ENCODE measurements around the gene OR4D10. TPM values are rescaled to one million over a fixed set of nuclear protein-coding genes. Genes with fewer than 3 reads are reported as not detected.

The OR4D10 gene
- total and polyA plus RNA-seq, 2 of the 13 experiments (the other 11 are each of a cell fraction or from before 2014, with no cell fraction given): not detected

GRCh38 chr11:59479906-59480305, 6.8 kb downstream of the OR4D10 start:
- BruUV-seq (replicated peaks): no TSS peak
- FAIRE-seq (no peak), DNase-seq (ENCODE audit: low spot score) (no peak), ATAC-seq (no peak)
- Histone ChIP-seq H3K4me2 (ENCODE audit: low read depth, low read length) (no peak overlapping the region), H3K27ac (ENCODE audit: extremely low read length, insufficient read depth, low read length) (no peak overlapping the region), H3K4me3 (replicated peaks in 1 of 3; ENCODE audit: insufficient read depth in 1 of 3, low read depth in 2 of 3, low read length in 3 of 3) (no peak overlapping the region), H3K4me1 (ENCODE audit: insufficient read depth, low read length) (no peaks in the 10 kb centered on the region), H3K36me3 (replicated peaks in 1 of 2; ENCODE audit: control insufficient read depth in 1 of 2, insufficient read depth in 2 of 2, low read length in 2 of 2) (no peaks in the 10 kb centered on the region), H3K9ac (ENCODE audit: insufficient read depth, low read depth, low read length) (no peak overlapping the region), H2AFZ (ENCODE audit: low read length) (no peak overlapping the region), H3K27me3 (ENCODE audit: control insufficient read depth in 1 of 2, insufficient read depth in 2 of 2, low read length in 2 of 2) (no peaks in the 10 kb centered on the region; a peak in 1 of 5 replicates), H3K9me3 (ENCODE audit: low read length) (no peaks in the 10 kb centered on the region), H3K79me2 (ENCODE audit: insufficient read depth, low read length) (no peaks in the 10 kb centered on the region), H4K20me1 (ENCODE audit: insufficient read depth, low read length) (no peaks in the 10 kb centered on the region)
- TF ChIP-seq CEBPB (IDR thresholded peaks at IDR 0.05; ENCODE audit: borderline replicate concordance, low read depth, low read length) (peak; percentile 39; the same call in 1 of the 2 replicates), IRF2 (CRISPR knock-in tag; IDR thresholded peaks at IDR 0.05) (no peak)
- intact Hi-C loops (cut with micrococcal nuclease; ENCODE audit: unreplicated experiment) (no loop called here), in situ Hi-C loops (cut with HindIII; ENCODE audit: extremely low pct_ligation_motif_present, low pct_unique_long_range_greater_than_20kb) (no loop called here)
- CTCF ChIA-PET (ENCODE audit: low intra/inter-chr PET ratio, low total read pairs): no interaction called here
- POLR2A ChIA-PET: no interaction called here

DNA sequence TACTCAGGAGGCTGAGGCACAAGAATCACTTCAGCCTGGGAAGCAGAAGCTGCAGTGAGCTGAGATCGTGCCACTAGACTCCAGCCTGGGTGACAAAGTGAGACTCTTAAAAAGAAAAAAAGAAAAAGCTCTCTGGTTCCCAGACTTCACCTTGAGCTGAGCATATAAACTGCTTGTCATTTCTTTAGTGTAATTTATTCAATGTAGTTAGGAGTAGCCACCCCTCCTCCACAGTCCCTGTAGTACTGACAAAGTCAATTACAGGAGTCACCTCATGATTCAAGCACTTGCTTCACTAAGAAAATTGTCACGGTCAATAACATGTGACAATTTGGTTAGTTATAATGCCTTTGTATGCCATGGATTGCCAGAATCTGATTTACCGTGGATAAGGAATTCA, 7.2 kb downstream of the OR4D10 start:
- 13% methylated on average over 3 of the region's 3 CpGs for WGBS (ENCODE audit: low lambda C conversion rate)
- no TSS peak for BruUV-seq (replicated peaks)
- Histone ChIP-seq H3K9me3 (ENCODE audit: low read length) (no peaks in the 10 kb centered on the region), H3K79me2 (ENCODE audit: insufficient read depth, low read length) (no peaks in the 10 kb centered on the region), H3K27ac (ENCODE audit: extremely low read length, insufficient read depth, low read length) (no peak overlapping the region), H4K20me1 (ENCODE audit: insufficient read depth, low read length) (no peaks in the 10 kb centered on the region), H3K27me3 (ENCODE audit: control insufficient read depth in 1 of 2, insufficient read depth in 2 of 2, low read length in 2 of 2) (no peaks in the 10 kb centered on the region; a peak in 1 of 5 replicates), H3K4me2 (ENCODE audit: low read depth, low read length) (no peak overlapping the region), H3K4me3 (replicated peaks in 1 of 3; ENCODE audit: insufficient read depth in 1 of 3, low read depth in 2 of 3, low read length in 3 of 3) (no peak overlapping the region), H2AFZ (ENCODE audit: low read length) (no peak overlapping the region), H3K36me3 (replicated peaks in 1 of 2; ENCODE audit: control insufficient read depth in 1 of 2, insufficient read depth in 2 of 2, low read length in 2 of 2) (no peaks in the 10 kb centered on the region), H3K4me1 (ENCODE audit: insufficient read depth, low read length) (no peaks in the 10 kb centered on the region), H3K9ac (ENCODE audit: insufficient read depth, low read depth, low read length) (no peak overlapping the region)
- in situ Hi-C loops (cut with HindIII; ENCODE audit: extremely low pct_ligation_motif_present, low pct_unique_long_range_greater_than_20kb): no loop called here
- ATAC-seq (no peak), DNase-seq (ENCODE audit: low spot score) (no peak), FAIRE-seq (no peak)
- intact Hi-C loops (cut with micrococcal nuclease; ENCODE audit: unreplicated experiment): no loop called here
- POLR2A ChIA-PET: no interaction called here
- CTCF ChIA-PET (ENCODE audit: low intra/inter-chr PET ratio, low total read pairs): no interaction called here
- TF ChIP-seq MIER2 (CRISPR knock-in tag; IDR thresholded peaks at IDR 0.05) (no peak), GLI4 (CRISPR knock-in tag; IDR thresholded peaks at IDR 0.05; ENCODE audit: borderline replicate concordance) (no peak), ZNF891 (CRISPR knock-in tag; IDR thresholded peaks at IDR 0.05) (no peak), BCLAF1 (IDR thresholded peaks at IDR 0.05) (no peak), PAX8 (CRISPR knock-in tag; IDR thresholded peaks at IDR 0.05; ENCODE audit: borderline replicate concordance) (no peak), GATAD2A (CRISPR knock-in tag; IDR thresholded peaks at IDR 0.05) (no peak)
- TF ChIP-seq, protein P1, sequence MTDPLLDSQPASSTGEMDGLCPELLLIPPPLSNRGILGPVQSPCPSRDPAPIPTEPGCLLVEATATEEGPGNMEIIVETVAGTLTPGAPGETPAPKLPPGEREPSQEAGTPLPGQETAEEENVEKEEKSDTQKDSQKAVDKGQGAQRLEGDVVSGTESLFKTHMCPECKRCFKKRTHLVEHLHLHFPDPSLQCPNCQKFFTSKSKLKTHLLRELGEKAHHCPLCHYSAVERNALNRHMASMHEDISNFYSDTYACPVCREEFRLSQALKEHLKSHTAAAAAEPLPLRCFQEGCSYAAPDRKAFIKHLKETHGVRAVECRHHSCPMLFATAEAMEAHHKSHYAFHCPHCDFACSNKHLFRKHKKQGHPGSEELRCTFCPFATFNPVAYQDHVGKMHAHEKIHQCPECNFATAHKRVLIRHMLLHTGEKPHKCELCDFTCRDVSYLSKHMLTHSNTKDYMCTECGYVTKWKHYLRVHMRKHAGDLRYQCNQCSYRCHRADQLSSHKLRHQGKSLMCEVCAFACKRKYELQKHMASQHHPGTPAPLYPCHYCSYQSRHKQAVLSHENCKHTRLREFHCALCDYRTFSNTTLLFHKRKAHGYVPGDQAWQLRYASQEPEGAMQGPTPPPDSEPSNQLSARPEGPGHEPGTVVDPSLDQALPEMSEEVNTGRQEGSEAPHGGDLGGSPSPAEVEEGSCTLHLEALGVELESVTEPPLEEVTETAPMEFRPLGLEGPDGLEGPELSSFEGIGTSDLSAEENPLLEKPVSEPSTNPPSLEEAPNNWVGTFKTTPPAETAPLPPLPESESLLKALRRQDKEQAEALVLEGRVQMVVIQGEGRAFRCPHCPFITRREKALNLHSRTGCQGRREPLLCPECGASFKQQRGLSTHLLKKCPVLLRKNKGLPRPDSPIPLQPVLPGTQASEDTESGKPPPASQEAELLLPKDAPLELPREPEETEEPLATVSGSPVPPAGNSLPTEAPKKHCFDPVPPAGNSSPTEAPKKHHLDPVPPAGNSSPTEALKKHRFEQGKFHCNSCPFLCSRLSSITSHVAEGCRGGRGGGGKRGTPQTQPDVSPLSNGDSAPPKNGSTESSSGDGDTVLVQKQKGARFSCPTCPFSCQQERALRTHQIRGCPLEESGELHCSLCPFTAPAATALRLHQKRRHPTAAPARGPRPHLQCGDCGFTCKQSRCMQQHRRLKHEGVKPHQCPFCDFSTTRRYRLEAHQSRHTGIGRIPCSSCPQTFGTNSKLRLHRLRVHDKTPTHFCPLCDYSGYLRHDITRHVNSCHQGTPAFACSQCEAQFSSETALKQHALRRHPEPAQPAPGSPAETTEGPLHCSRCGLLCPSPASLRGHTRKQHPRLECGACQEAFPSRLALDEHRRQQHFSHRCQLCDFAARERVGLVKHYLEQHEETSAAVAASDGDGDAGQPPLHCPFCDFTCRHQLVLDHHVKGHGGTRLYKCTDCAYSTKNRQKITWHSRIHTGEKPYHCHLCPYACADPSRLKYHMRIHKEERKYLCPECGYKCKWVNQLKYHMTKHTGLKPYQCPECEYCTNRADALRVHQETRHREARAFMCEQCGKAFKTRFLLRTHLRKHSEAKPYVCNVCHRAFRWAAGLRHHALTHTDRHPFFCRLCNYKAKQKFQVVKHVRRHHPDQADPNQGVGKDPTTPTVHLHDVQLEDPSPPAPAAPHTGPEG (CRISPR knock-in tag; IDR thresholded peaks at IDR 0.05): no peak

All from HepG2 (cell line).